Small intestine (tissue), 7 donors: ENCODE results near the gene TRIM40. TPM values are rescaled to one million over a fixed set of nuclear protein-coding genes. Genes with fewer than 3 reads are reported as not detected.
A peak's percentile ranks its signal among the peaks of the same experiment; 100 is the strongest.

ENCODE experiments used
- DNase-seq, 2 donors: peaks; one replicate each; pipeline versions ENCODE4 v3.0.0 to v3.0.0-alpha.2; 2013
- FAIRE-seq: peaks from 2 replicates; lab custom pipeline; 2012; peaks lifted over from hg19 to GRCh38; lab: Jason Lieb, UNC
- H3K27ac ChIP-seq, 3 donors: one replicate each; pipeline ENCODE4 v1.5.1; 2013; ENCODE audit warnings: low read length in 2 of 3, mild to moderate bottlenecking in 2 of 3, control low read depth in 1 of 3, inconsistent platforms in 1 of 3, low read depth in 1 of 3, moderate library complexity in 1 of 3
- H3K27me3 ChIP-seq, 3 donors: one replicate each; pipeline ENCODE4 v1.6.1; 2013; ENCODE audit warnings: low read length in 3 of 3, inconsistent platforms in 1 of 3; ENCODE audit not compliant: control insufficient read depth in 3 of 3, insufficient read depth in 3 of 3
- H3K36me3 ChIP-seq, 3 donors: one replicate each; pipeline ENCODE4 v1.6.1; 2013; ENCODE audit warnings: low read length in 3 of 3, inconsistent platforms in 1 of 3, low read depth in 1 of 3, mild to moderate bottlenecking in 1 of 3, moderate library complexity in 1 of 3; ENCODE audit not compliant: control insufficient read depth in 3 of 3, insufficient read depth in 2 of 3
- H3K4me1 ChIP-seq, 3 donors: one replicate each; pipeline ENCODE4 v1.6.1; 2013; ENCODE audit warnings: low read length in 2 of 3, inconsistent platforms in 1 of 3, low read depth in 1 of 3, mild to moderate bottlenecking in 1 of 3, moderate library complexity in 1 of 3; ENCODE audit not compliant: control insufficient read depth in 3 of 3, insufficient read depth in 2 of 3
- H3K4me3 ChIP-seq, 3 donors: one replicate each; pipeline ENCODE4 v1.5.1; 2013; ENCODE audit warnings: low read length in 3 of 3, control low read depth in 1 of 3, inconsistent platforms in 1 of 3, low read depth in 1 of 3, mild to moderate bottlenecking in 1 of 3, moderate library complexity in 1 of 3
- H3K9me3 ChIP-seq, 2 donors: one replicate each; pipeline ENCODE4 v1.6.1; 2013; ENCODE audit warnings: low read depth in 1 of 2, low read length in 1 of 2; ENCODE audit not compliant: control insufficient read depth in 2 of 2, insufficient read depth in 1 of 2
- WGBS, 3 donors: extraction: QIAGEN DNeasy Blood & Tissue Kit; methylation state at CpG; one replicate each; pipeline ENCODE4 v1.1.7; 2013; 5-methylcytosine and 5-hydroxymethylcytosine counted together
- polyA plus RNA-seq, 4 donors: library from polyadenylated mRNA; stranded (reverse) in 3 of 4; unstranded in 1 of 4; fragments of 200-250 nt in 3 of 4; fragments of 120-200 nt in 1 of 4; gene quantifications; one replicate each; pipeline versions ENCODE4 v1.2.1 to v1.2.3, GENCODE V29; 2013
- donor health status: healthy with polysubstance abuse.
- donor health status: control.
- donor health status: control.
- donor health status: Bipolar disorder and iron deficiency.
- donor health status: healthy.

TRIM40 gene
- polyA plus RNA-seq, 4 donors = 1.6 to 19.5 (median 9.1) TPM

- no peaks in the 10 kb centered on the region for H3K36me3 ChIP-seq
- 21 to 58% (median 23%) methylated on average over 2 of the region's 2 CpGs for WGBS, 3 donors
- peaks cover 0 to 6% (median 2%) of the 10 kb centered on the region in 3 donors for H3K27me3 ChIP-seq
- H3K4me3 ChIP-seq = no peak overlapping the region
- DNase-seq (peak; percentile 65 to 90), FAIRE-seq (peak; percentile 88)
- peaks cover 0 to 32% (median 2%) of the 10 kb centered on the region in 3 donors for H3K4me1 ChIP-seq
- H3K9me3 ChIP-seq = no peaks in the 10 kb centered on the region
- peak overlapping the region; percentile 50 to 85 (median 57) for H3K27ac ChIP-seq
Observed at GRCh38 chr6:30122515-30122914, 13.4 kb upstream of the TRIM40 start.

- FAIRE-seq (no peak), DNase-seq (peak in 1 of 2 donors; percentile 28)
- Histone ChIP-seq H3K4me3 (peak overlapping the region in 1 of 3 donors; percentile 31), H3K27me3 (peaks cover 0 to 14% (median 6%) of the 10 kb centered on the region in 3 donors), H3K9me3 (no peaks in the 10 kb centered on the region), H3K4me1 (peaks cover 0 to 49% (median 7%) of the 10 kb centered on the region in 3 donors), H3K36me3 (no peaks in the 10 kb centered on the region), H3K27ac (no peak overlapping the region)
- 41 to 79% (median 78%) methylated on average over 47 to 50 of the region's 50 CpGs for WGBS, 3 donors
Observed at GRCh38 chr6:30127238-30128093, 8.5 kb upstream of the TRIM40 start.

GRCh38 chr6:30129265-30130178 is 6.4 kb upstream of the TRIM40 start:
- peaks cover 0 to 41% (median 7%) of the 10 kb centered on the region in 3 donors for H3K4me1 ChIP-seq
- H3K27me3 ChIP-seq = peaks cover 0 to 14% (median 6%) of the 10 kb centered on the region in 3 donors
- no peak overlapping the region for H3K4me3 ChIP-seq
- no peaks in the 10 kb centered on the region for H3K9me3 ChIP-seq
- FAIRE-seq = no peak
- no peaks in the 10 kb centered on the region for H3K36me3 ChIP-seq
- peak; percentile 65 to 68 for DNase-seq
- 62 to 69% (median 63%) methylated on average over 10 of the region's 10 CpGs for WGBS, 3 donors
- peak overlapping the region in 2 of 3 donors; percentile 54 to 59 for H3K27ac ChIP-seq

GRCh38 chr6:30130179-30130679 is 5.7 kb upstream of the TRIM40 start:
- Histone ChIP-seq H3K36me3 (no peaks in the 10 kb centered on the region), H3K27ac (peak overlapping the region in 2 of 3 donors; percentile 59 to 64), H3K4me1 (peaks cover 0 to 46% (median 7%) of the 10 kb centered on the region in 3 donors), H3K4me3 (no peak overlapping the region), H3K9me3 (no peaks in the 10 kb centered on the region), H3K27me3 (peaks cover 0 to 17% (median 6%) of the 10 kb centered on the region in 3 donors)
- DNase-seq = no peak
- FAIRE-seq = no peak
- WGBS, 3 donors = 47 to 63% (median 57%) methylated on average over 4 of the region's 4 CpGs

- Histone ChIP-seq H3K4me3 (no peak overlapping the region), H3K9me3 (peaks cover 0 to 2% of the 10 kb centered on the region in 2 donors), H3K36me3 (no peaks in the 10 kb centered on the region), H3K4me1 (peaks cover 0 to 55% (median 7%) of the 10 kb centered on the region in 3 donors), H3K27me3 (peaks cover 0 to 17% (median 6%) of the 10 kb centered on the region in 3 donors), H3K27ac (peak overlapping the region; percentile 59 to 64 (median 59))
- DNase-seq (peak; percentile 92), FAIRE-seq (no peak)
- 24 to 31% (median 29%) methylated on average over 16 of the region's 16 CpGs for WGBS, 3 donors
Observed at GRCh38 chr6:30130887-30131862, 4.8 kb upstream of the TRIM40 start.

GRCh38 chr6:30131947-30132497 is 3.9 kb upstream of the TRIM40 start:
- H3K4me1 ChIP-seq = peaks cover 0 to 63% (median 10%) of the 10 kb centered on the region in 3 donors
- WGBS, 3 donors = 64 to 76% (median 71%) methylated on average over 2 of the region's 2 CpGs
- FAIRE-seq (no peak), DNase-seq (no peak)
- H3K27ac ChIP-seq = peak overlapping the region in 1 of 3 donors; percentile 42
- no peaks in the 10 kb centered on the region for H3K36me3 ChIP-seq
- peaks cover 0 to 17% (median 4%) of the 10 kb centered on the region in 3 donors for H3K27me3 ChIP-seq
- H3K9me3 ChIP-seq = peaks cover 0 to 2% of the 10 kb centered on the region in 2 donors
- H3K4me3 ChIP-seq = no peak overlapping the region

- WGBS, 3 donors = 67 to 83% (median 77%) methylated on average over 2 of the region's 2 CpGs
Observed at GRCh38 chr6:30135147-30135546, 793 bp upstream of the TRIM40 start.

More at GRCh38 chr6:30135147-30135546, 793 bp upstream of the TRIM40 start:
- FAIRE-seq = no peak
- Histone ChIP-seq H3K4me1 (peaks cover 0 to 53% (median 6%) of the 10 kb centered on the region in 3 donors), H3K9me3 (peaks cover 0 to 2% of the 10 kb centered on the region in 2 donors), H3K27ac (peak overlapping the region in 1 of 3 donors; percentile 77), H3K36me3 (no peaks in the 10 kb centered on the region), H3K27me3 (peaks cover 0 to 3% (median 0%) of the 10 kb centered on the region in 3 donors), H3K4me3 (no peak overlapping the region)
- no peak for DNase-seq
